SK-N-SH (cell line): ENCODE measurements around the gene ELOVL3. TPM values are rescaled to one million over a fixed set of nuclear protein-coding genes. Genes with fewer than 3 reads are reported as not detected.

Experiments used
- CTCF ChIA-PET: fragments of 300-600, 350-600 bp; formaldehyde crosslinking; extraction: SDS; loops from one replicate; lab custom pipeline; 2021; lab: Yijun Ruan, JAX
- POLR2A ChIA-PET: fragments of 350-600 bp; sonication (Branson Sonifier 250); formaldehyde crosslinking; extraction: SDS; loops from one replicate; lab custom pipeline; 2020; ENCODE audit warnings: antibody characterized with exemption, inconsistent platforms; lab: Yijun Ruan, JAX
- DNase-seq: peaks from one replicate; pipeline ENCODE4 v3.0.0; 2012
- H2AFZ ChIP-seq: fragments of 200-600 bp; sonication (generic); 2 replicates; pipeline ENCODE4 v1.8.1; 2016; ENCODE audit warnings: antibody characterized with exemption, mild to moderate bottlenecking, low read depth
- H3F3A ChIP-seq: fragments of 200-600 bp; sonication (generic); replicated peaks from 2 replicates; pipeline ENCODE3; 2016; ENCODE audit warnings: antibody characterized with exemption, mild to moderate bottlenecking; ENCODE audit not compliant: insufficient read depth
- H3K27ac ChIP-seq, 2 experiments: fragments of 200-500 bp in 1 of 2; fragments of 200-600 bp in 1 of 2; sonication (Bioruptor generic) in 1 of 2; sonication (generic), shearing (Covaris generic) in 1 of 2; 2 replicates each; pipeline versions ENCODE4 v1.5.1 to v1.6.1; 2014 to 2016; ENCODE audit warnings: low read depth in 2 of 2, inconsistent platforms in 1 of 2, low read length in 1 of 2, mild to moderate bottlenecking in 1 of 2, mixed read lengths in 1 of 2
- H3K27me3 ChIP-seq: fragments of 200-600 bp; sonication (generic), shearing (Covaris generic); 2 replicates; pipeline ENCODE4 v1.6.1; 2016; ENCODE audit warnings: mixed run types; ENCODE audit not compliant: insufficient read depth
- H3K36me3 ChIP-seq, 2 experiments: fragments of 200-500 bp in 1 of 2; fragments of 200-600 bp in 1 of 2; sonication (Bioruptor generic) in 1 of 2; sonication (generic) in 1 of 2; replicated peaks in 1 of 2; 2 replicates each; pipeline versions ENCODE3 to v1.5.1; 2014 to 2016; ENCODE audit warnings: low read length in 1 of 2, mild to moderate bottlenecking in 1 of 2; ENCODE audit not compliant: insufficient read depth in 2 of 2, control insufficient read depth in 1 of 2
- H3K4me1 ChIP-seq, 2 experiments: fragments of 200-500 bp in 1 of 2; fragments of 200-600 bp in 1 of 2; sonication (Bioruptor generic) in 1 of 2; sonication (generic), shearing (Covaris generic) in 1 of 2; 2 replicates each; pipeline versions ENCODE4 v1.5.1 to v1.6.1; 2014 to 2016; ENCODE audit warnings: low read depth in 1 of 2, low read length in 1 of 2, mixed run types in 1 of 2; ENCODE audit not compliant: insufficient read depth in 2 of 2, control insufficient read depth in 1 of 2
- H3K4me2 ChIP-seq: fragments of 200-600 bp; sonication (generic), shearing (Covaris generic); 2 replicates; pipeline ENCODE4 v1.6.1; 2017; ENCODE audit warnings: mixed run types
- H3K4me3 ChIP-seq, 2 experiments: fragments of 200-500 bp in 1 of 2; fragments of 200-600 bp in 1 of 2; sonication (Bioruptor generic) in 1 of 2; sonication (generic), shearing (Covaris generic) in 1 of 2; 2 replicates each; pipeline versions ENCODE4 v1.5.1 to v1.8.1; 2014 to 2016; ENCODE audit warnings: low read depth in 2 of 2, inconsistent platforms in 1 of 2, low read length in 1 of 2, mild to moderate bottlenecking in 1 of 2, mixed read lengths in 1 of 2, moderate library complexity in 1 of 2
- H3K79me2 ChIP-seq: fragments of 200-600 bp; sonication (generic); 2 replicates; pipeline ENCODE4 v1.8.1; 2017; ENCODE audit warnings: mild to moderate bottlenecking; ENCODE audit not compliant: insufficient read depth
- H3K9ac ChIP-seq: fragments of 200-600 bp; sonication (generic); 2 replicates; pipeline ENCODE4 v1.6.1; 2017; ENCODE audit warnings: mixed run types
- H3K9me2 ChIP-seq: fragments of 200-600 bp; sonication (generic); 2 replicates; pipeline ENCODE4 v1.6.1; 2017; ENCODE audit warnings: mixed run types
- H3K9me3 ChIP-seq: fragments of 200-600 bp; sonication (generic); 2 replicates; pipeline ENCODE4 v1.6.1; 2017; ENCODE audit warnings: mixed run types, mild to moderate bottlenecking, moderate library complexity
- H4K20me1 ChIP-seq: fragments of 200-600 bp; sonication (generic); 2 replicates; pipeline ENCODE4 v1.6.1; 2017; ENCODE audit warnings: mild to moderate bottlenecking, mixed run types; ENCODE audit not compliant: insufficient read depth
- CHD2 ChIP-seq: fragments of 150-350 bp; IDR thresholded peaks from 2 replicates; pipeline ENCODE4 v1.6.1; 2018; ENCODE audit warnings: low read length; ENCODE audit not compliant: partially characterized antibody
- ELF1 ChIP-seq: IDR thresholded peaks from 2 replicates; pipeline ENCODE4 v1.4.0; 2012
- EP300 ChIP-seq, 2 experiments: IDR thresholded peaks; 2 replicates each; pipeline versions ENCODE4 v1.4.0 to v1.6.1; 2012; ENCODE audit warnings: borderline replicate concordance in 1 of 2, low read depth in 1 of 2, low read length in 1 of 2
- FOXJ3 ChIP-seq: sonication (generic); formaldehyde crosslinking; IDR thresholded peaks from 2 replicates; pipeline ENCODE4 v1.5.1; 2020; ENCODE audit warnings: mild to moderate bottlenecking, missing genetic modification reagents
- FOXM1 ChIP-seq: IDR thresholded peaks from 2 replicates; pipeline ENCODE4 v1.4.0; 2012; ENCODE audit warnings: low read depth, mild to moderate bottlenecking
- GABPA ChIP-seq: IDR thresholded peaks from 2 replicates; pipeline ENCODE4 v1.4.0; 2012; ENCODE audit warnings: low read depth, mild to moderate bottlenecking
- GATA2 ChIP-seq: sonication (generic); formaldehyde crosslinking; IDR thresholded peaks from 2 replicates; pipeline ENCODE4 v1.5.0; 2020; ENCODE audit warnings: mild to moderate bottlenecking, missing genetic modification reagents
- MXI1 ChIP-seq: IDR thresholded peaks from 2 replicates; pipeline ENCODE4 v1.6.1; 2012; ENCODE audit warnings: mild to moderate bottlenecking, low read depth, low read length, improper control_type of control experiment
- NRF1 ChIP-seq: IDR thresholded peaks from 2 replicates; pipeline ENCODE4 v1.6.1; 2012; ENCODE audit warnings: low read depth, mild to moderate bottlenecking, low read length
- RAD21 ChIP-seq: IDR thresholded peaks from 2 replicates; pipeline ENCODE4 v1.6.1; 2012; ENCODE audit warnings: mild to moderate bottlenecking, low read length
- SMC3 ChIP-seq: IDR thresholded peaks from 2 replicates; pipeline ENCODE4 v1.6.1; 2012; ENCODE audit warnings: low read depth, low read length, improper control_type of control experiment
- TAF1 ChIP-seq: IDR thresholded peaks from 2 replicates; pipeline ENCODE4 v1.6.1; 2012; ENCODE audit warnings: low read depth, mild to moderate bottlenecking, low read length, moderate library complexity, borderline replicate concordance
- TEAD4 ChIP-seq: IDR thresholded peaks from 2 replicates; pipeline ENCODE4 v1.4.0; 2012; ENCODE audit warnings: mild to moderate bottlenecking, borderline replicate concordance; ENCODE audit not compliant: insufficient read depth
- YY1 ChIP-seq: IDR thresholded peaks from 2 replicates; pipeline ENCODE4 v1.4.0; 2012; ENCODE audit warnings: low read depth, mild to moderate bottlenecking
- WGBS: methylation state at CpG from one replicate; pipeline ENCODE4 v1.1.6; 2017; ENCODE audit warnings: low lambda C conversion rate; 5-methylcytosine and 5-hydroxymethylcytosine counted together
- polyA plus RNA-seq, 3 experiments: library from polyadenylated mRNA; depleted of rRNA; stranded (reverse); fragments of >200 nt; gene quantifications; 2 replicates each; pipeline ENCODE4 v1.2.3, GENCODE V29; 2012
- TF ChIP-seq, protein P1 (sequence below): IDR thresholded peaks from 2 replicates; pipeline ENCODE4; 2012
- TF ChIP-seq, protein P2 (sequence below): IDR thresholded peaks from 2 replicates; pipeline ENCODE4 v1.6.1; 2012; ENCODE audit warnings: mild to moderate bottlenecking, low read depth, low read length, moderate library complexity
- TF ChIP-seq, protein P3 (sequence below): IDR thresholded peaks from 2 replicates; pipeline ENCODE4 v1.4.0; 2012; ENCODE audit warnings: low read depth, borderline replicate concordance
- TF ChIP-seq, protein P4 (sequence below): fragments of 150-350 bp; IDR thresholded peaks from 2 replicates; pipeline ENCODE4 v1.6.1; 2017; ENCODE audit warnings: antibody characterized with exemption, low read length, low read depth, borderline replicate concordance
- TF ChIP-seq, protein P5 (sequence below): IDR thresholded peaks from 2 replicates; pipeline ENCODE4 v1.4.0; 2012; ENCODE audit warnings: low read depth
- TF ChIP-seq, protein P6 (sequence below): fragments of 150-350 bp; IDR thresholded peaks from 2 replicates; pipeline ENCODE4 v1.6.1; 2016; ENCODE audit warnings: mild to moderate bottlenecking, low read depth, low read length

The ELOVL3 gene
- polyA plus RNA-seq, 1 of the 3 experiments (the other 2 are of a cell fraction), result 0.25 TPM

DNA sequence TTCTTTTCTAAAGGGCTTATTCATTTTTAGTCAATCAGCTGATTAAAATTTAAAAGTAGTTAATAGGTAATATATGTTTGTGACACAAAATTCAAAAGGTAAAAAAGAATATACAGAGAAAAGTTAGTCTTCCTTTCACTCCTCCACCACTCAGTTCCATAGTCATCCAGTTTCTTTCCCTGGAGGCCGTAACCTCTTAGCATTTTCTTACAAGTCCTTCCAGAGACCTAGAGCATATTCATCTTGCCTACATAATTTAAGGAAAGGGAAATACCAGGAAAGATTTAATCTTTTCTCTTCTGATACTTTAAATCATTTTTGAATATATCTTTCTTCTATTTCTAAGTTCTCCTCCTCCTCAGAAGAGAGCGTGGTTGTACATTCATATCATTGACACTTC lies 29.3 kb downstream of the ELOVL3 start:
- TF ChIP-seq ELF1 (no peak), FOXJ3 (CRISPR knock-in tag) (no peak), NRF1 (no peak), TAF1 (no peak)
- Histone ChIP-seq H4K20me1 (peaks cover 60% of the 10 kb centered on the region), H3K4me3 (no peak overlapping the region), H3K9me3 (no peaks in the 10 kb centered on the region), H2AFZ (no peak overlapping the region), H3F3A (no peaks in the 10 kb centered on the region), H3K36me3 (peaks cover 9 to 13% of the 10 kb centered on the region in 2 experiments), H3K79me2 (peaks cover 87% of the 10 kb centered on the region), H3K4me1 (no peaks in the 10 kb centered on the region), H3K27me3 (no peaks in the 10 kb centered on the region), H3K4me2 (no peak overlapping the region), H3K27ac (no peak overlapping the region), H3K9me2 (no peaks in the 10 kb centered on the region), H3K9ac (no peak overlapping the region)
- 91% methylated on average over 2 of the region's 2 CpGs for whole genome bisulfite sequencing
- ChIA-PET POLR2A (no interaction called here), CTCF (interaction anchor here (0.7 to 1.8 kb wide), 3 partner anchors 16 to 1720 kb away, joined by 3 to 5 read pairs (median 5); partner anchors contain the start of gene HIF1AN)
- DNase-seq, result no peak

DNA sequence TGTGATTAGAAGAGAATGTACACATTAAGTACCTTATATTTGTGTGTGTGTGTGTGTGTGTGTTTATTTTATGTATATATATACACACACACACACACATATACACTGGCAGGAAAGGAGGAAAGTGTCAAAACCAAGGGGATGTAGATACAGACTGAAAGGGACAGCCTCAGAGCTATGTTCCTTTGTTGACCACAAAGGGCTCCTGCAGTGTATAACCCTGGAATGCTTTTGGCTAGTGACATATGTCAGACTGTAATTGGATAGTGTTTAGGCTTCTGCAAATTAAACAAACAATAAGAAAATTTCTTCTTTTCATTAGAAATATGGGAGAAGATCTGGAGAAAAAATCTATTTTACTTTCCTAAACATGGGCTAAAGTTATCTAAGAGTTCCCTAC lies 35.1 kb downstream of the ELOVL3 start:
- no peak overlapping the region for H3K9ac ChIP-seq
- POLR2A ChIA-PET, result no interaction called here
- peaks cover 74% of the 10 kb centered on the region for H3K79me2 ChIP-seq
- no peak overlapping the region for H3K4me3 ChIP-seq
- H2AFZ ChIP-seq, result no peak overlapping the region
- H3K36me3 ChIP-seq, result peaks cover 22 to 32% of the 10 kb centered on the region in 2 experiments
- H3K4me1 ChIP-seq, result no peaks in the 10 kb centered on the region
- H3F3A ChIP-seq, result peaks cover 7% of the 10 kb centered on the region
- CTCF ChIA-PET, result no interaction called here
- H3K4me2 ChIP-seq, result no peak overlapping the region
- H3K9me2 ChIP-seq, result no peaks in the 10 kb centered on the region
- no peak overlapping the region for H3K27ac ChIP-seq
- peaks cover 27% of the 10 kb centered on the region for H4K20me1 ChIP-seq
- no peaks in the 10 kb centered on the region for H3K9me3 ChIP-seq
- no peak for DNase-seq
- H3K27me3 ChIP-seq, result no peaks in the 10 kb centered on the region
- no peak for TF ChIP-seq NRF1
- no peak for TF ChIP-seq CHD2
- TF ChIP-seq, protein P1, sequence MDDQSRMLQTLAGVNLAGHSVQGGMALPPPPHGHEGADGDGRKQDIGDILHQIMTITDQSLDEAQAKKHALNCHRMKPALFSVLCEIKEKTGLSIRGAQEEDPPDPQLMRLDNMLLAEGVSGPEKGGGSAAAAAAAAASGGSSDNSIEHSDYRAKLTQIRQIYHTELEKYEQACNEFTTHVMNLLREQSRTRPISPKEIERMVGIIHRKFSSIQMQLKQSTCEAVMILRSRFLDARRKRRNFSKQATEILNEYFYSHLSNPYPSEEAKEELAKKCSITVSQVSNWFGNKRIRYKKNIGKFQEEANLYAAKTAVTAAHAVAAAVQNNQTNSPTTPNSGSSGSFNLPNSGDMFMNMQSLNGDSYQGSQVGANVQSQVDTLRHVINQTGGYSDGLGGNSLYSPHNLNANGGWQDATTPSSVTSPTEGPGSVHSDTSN, result no peak
- TF ChIP-seq, protein P2, sequence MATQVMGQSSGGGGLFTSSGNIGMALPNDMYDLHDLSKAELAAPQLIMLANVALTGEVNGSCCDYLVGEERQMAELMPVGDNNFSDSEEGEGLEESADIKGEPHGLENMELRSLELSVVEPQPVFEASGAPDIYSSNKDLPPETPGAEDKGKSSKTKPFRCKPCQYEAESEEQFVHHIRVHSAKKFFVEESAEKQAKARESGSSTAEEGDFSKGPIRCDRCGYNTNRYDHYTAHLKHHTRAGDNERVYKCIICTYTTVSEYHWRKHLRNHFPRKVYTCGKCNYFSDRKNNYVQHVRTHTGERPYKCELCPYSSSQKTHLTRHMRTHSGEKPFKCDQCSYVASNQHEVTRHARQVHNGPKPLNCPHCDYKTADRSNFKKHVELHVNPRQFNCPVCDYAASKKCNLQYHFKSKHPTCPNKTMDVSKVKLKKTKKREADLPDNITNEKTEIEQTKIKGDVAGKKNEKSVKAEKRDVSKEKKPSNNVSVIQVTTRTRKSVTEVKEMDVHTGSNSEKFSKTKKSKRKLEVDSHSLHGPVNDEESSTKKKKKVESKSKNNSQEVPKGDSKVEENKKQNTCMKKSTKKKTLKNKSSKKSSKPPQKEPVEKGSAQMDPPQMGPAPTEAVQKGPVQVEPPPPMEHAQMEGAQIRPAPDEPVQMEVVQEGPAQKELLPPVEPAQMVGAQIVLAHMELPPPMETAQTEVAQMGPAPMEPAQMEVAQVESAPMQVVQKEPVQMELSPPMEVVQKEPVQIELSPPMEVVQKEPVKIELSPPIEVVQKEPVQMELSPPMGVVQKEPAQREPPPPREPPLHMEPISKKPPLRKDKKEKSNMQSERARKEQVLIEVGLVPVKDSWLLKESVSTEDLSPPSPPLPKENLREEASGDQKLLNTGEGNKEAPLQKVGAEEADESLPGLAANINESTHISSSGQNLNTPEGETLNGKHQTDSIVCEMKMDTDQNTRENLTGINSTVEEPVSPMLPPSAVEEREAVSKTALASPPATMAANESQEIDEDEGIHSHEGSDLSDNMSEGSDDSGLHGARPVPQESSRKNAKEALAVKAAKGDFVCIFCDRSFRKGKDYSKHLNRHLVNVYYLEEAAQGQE, result no peak
- no peak for TF ChIP-seq EP300 (IDR thresholded peaks at IDR 0.05; ENCODE audit: borderline replicate concordance in 1 of 2, low read depth in 1 of 2, low read length in 1 of 2)
- no peak for TF ChIP-seq RAD21
- TF ChIP-seq, protein P3, sequence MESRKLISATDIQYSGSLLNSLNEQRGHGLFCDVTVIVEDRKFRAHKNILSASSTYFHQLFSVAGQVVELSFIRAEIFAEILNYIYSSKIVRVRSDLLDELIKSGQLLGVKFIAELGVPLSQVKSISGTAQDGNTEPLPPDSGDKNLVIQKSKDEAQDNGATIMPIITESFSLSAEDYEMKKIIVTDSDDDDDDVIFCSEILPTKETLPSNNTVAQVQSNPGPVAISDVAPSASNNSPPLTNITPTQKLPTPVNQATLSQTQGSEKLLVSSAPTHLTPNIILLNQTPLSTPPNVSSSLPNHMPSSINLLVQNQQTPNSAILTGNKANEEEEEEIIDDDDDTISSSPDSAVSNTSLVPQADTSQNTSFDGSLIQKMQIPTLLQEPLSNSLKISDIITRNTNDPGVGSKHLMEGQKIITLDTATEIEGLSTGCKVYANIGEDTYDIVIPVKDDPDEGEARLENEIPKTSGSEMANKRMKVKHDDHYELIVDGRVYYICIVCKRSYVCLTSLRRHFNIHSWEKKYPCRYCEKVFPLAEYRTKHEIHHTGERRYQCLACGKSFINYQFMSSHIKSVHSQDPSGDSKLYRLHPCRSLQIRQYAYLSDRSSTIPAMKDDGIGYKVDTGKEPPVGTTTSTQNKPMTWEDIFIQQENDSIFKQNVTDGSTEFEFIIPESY, result no peak
- TF ChIP-seq GABPA, result no peak
- no peak for TF ChIP-seq YY1
- TF ChIP-seq, protein P4, sequence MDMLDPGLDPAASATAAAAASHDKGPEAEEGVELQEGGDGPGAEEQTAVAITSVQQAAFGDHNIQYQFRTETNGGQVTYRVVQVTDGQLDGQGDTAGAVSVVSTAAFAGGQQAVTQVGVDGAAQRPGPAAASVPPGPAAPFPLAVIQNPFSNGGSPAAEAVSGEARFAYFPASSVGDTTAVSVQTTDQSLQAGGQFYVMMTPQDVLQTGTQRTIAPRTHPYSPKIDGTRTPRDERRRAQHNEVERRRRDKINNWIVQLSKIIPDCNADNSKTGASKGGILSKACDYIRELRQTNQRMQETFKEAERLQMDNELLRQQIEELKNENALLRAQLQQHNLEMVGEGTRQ, result no peak
- TF ChIP-seq TEAD4, result no peak
- TF ChIP-seq, protein P5, sequence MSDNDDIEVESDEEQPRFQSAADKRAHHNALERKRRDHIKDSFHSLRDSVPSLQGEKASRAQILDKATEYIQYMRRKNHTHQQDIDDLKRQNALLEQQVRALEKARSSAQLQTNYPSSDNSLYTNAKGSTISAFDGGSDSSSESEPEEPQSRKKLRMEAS, result no peak
- no peak for TF ChIP-seq SMC3
- TF ChIP-seq FOXJ3 (CRISPR knock-in tag), result no peak
- no peak for TF ChIP-seq GATA2 (CRISPR knock-in tag)
- TF ChIP-seq, protein P6, sequence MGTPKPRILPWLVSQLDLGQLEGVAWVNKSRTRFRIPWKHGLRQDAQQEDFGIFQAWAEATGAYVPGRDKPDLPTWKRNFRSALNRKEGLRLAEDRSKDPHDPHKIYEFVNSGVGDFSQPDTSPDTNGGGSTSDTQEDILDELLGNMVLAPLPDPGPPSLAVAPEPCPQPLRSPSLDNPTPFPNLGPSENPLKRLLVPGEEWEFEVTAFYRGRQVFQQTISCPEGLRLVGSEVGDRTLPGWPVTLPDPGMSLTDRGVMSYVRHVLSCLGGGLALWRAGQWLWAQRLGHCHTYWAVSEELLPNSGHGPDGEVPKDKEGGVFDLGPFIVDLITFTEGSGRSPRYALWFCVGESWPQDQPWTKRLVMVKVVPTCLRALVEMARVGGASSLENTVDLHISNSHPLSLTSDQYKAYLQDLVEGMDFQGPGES, result no peak
- no peak for TF ChIP-seq FOXM1
- TF ChIP-seq MXI1, result no peak
